H1 (cell line): ENCODE measurements around the gene PRKD1. TPM values are rescaled to one million over a fixed set of nuclear protein-coding genes. Genes with fewer than 3 reads are reported as not detected.

Experiments
- SP1 ChIP-seq: IDR thresholded peaks from 2 replicates; pipeline ENCODE4 v1.6.1; 2011; ENCODE audit warnings: low read depth, low read length
- polyA plus RNA-seq, 7 experiments: library from polyadenylated mRNA; depleted of rRNA in 3 of 7; stranded (reverse) in 5 of 7; unstranded in 2 of 7; fragments of >200 nt in 5 of 7; fragments of 200-250 nt in 2 of 7; gene quantifications; 1 replicate in 5 of 7; 2 replicates in 1 of 7; 4 replicates in 1 of 7; pipeline versions ENCODE4 v1.2.1 to v1.2.3, GENCODE V29; 2011 to 2013; ENCODE audit warnings: missing spikeins in 2 of 7, mixed read lengths in 2 of 7
- total RNA-seq: library from RNA; stranded (reverse); fragmentation: NEBNext Ultra II Directional; extraction: Animal tissue kit (Norgen Biotek cat#: 25700); gene quantifications from 2 replicates; pipeline ENCODE4 v1.2.1, GENCODE V29; 2021

The PRKD1 gene
- total and polyA plus RNA-seq, 2 of the 8 experiments (the other 6 are each of a cell fraction or from before 2014, with no cell fraction given), result 3.6 to 6.8 TPM

DNA sequence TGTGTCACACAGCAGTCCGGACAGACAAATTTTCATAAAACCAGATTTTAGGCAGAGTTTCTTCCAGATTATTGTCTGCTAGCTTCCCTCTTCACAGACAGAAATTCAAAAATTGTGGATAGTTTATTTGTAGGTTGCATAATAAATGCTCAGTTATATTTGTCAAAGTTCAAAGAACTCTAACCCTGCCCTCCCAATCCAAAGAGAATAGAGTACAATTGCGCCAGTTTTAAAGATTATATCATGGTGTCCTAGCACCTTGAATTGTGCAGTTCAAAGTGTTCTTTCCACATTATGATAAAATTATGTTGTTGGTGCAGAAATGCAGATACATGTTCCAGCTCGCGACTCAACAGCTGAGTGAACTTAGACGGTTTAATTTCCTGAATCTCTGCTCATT, 263.1 kb downstream of the PRKD1 start (continued):
- TF ChIP-seq SP1, result no peak
